Middle frontal gyrus (tissue), 1 donor: ENCODE data around the gene CIC.

Experiments
- DNase-seq: peaks from one replicate; pipeline ENCODE4 v3.0.0-alpha.2; 2015; ENCODE audit warnings: low spot score; ENCODE audit errors: extremely low spot score

CIC gene

GRCh38 chr19:42268704-42269477 lies at the start of gene CIC:
TSS of gene CIC (plus strand) at chr19:42269252. CDS start at chr19:42271784, 2,532 bp downstream.
- peak; percentile 100 for DNase-seq

- DNase-seq: peak; percentile 95
Observed at GRCh38 chr19:42219812-42220750, 49.0 kb upstream of the CIC start, which contains the start of gene ZNF526. TSS of gene ZNF526 (plus strand) at chr19:42220312. CDS start at chr19:42224404, 4,092 bp downstream.

- DNase-seq: no peak
Observed at GRCh38 chr19:42220751-42221097, 48.3 kb upstream of the CIC start.

- no peak for DNase-seq
Observed at GRCh38 chr19:42224940-42225717, 43.9 kb upstream of the CIC start.

- no peak for DNase-seq
Observed at GRCh38 chr19:42225718-42226292, 43.2 kb upstream of the CIC start.

GRCh38 chr19:42226886-42227285 lies 42.2 kb upstream of the CIC start:
- no peak for DNase-seq

- no peak for DNase-seq
Observed at GRCh38 chr19:42228641-42229040, 40.4 kb upstream of the CIC start.

GRCh38 chr19:42229301-42229854 lies 39.7 kb upstream of the CIC start:
- DNase-seq: no peak

- no peak for DNase-seq
Observed at GRCh38 chr19:42229855-42230351, 39.1 kb upstream of the CIC start.

- DNase-seq: no peak
Observed at GRCh38 chr19:42230571-42230970, 38.5 kb upstream of the CIC start.

- no peak for DNase-seq
Observed at GRCh38 chr19:42232435-42232834, 36.6 kb upstream of the CIC start.

- no peak for DNase-seq
Observed at GRCh38 chr19:42233106-42233505, 35.9 kb upstream of the CIC start.

- DNase-seq: no peak
Observed at GRCh38 chr19:42233678-42234292, 35.3 kb upstream of the CIC start.

- no peak for DNase-seq
Observed at GRCh38 chr19:42234364-42234763, 34.7 kb upstream of the CIC start.

GRCh38 chr19:42235181-42235580 lies 33.9 kb upstream of the CIC start:
- no peak for DNase-seq

- no peak for DNase-seq
Observed at GRCh38 chr19:42239544-42240220, 29.4 kb upstream of the CIC start.

GRCh38 chr19:42241279-42241678 lies 27.8 kb upstream of the CIC start:
- no peak for DNase-seq

- DNase-seq: no peak
Observed at GRCh38 chr19:42242069-42242511, 27.0 kb upstream of the CIC start.
